NCI-H2227 treated with DMSO at 0.1 percent for 48 hours (cell line): Measurements from ENCODE around the gene PNLIPRP2.

Experiments used
- DNase-seq: peaks from one replicate; lab custom pipeline; 2025; lab: John Stamatoyannopoulos, UW

Gene PNLIPRP2

DNA sequence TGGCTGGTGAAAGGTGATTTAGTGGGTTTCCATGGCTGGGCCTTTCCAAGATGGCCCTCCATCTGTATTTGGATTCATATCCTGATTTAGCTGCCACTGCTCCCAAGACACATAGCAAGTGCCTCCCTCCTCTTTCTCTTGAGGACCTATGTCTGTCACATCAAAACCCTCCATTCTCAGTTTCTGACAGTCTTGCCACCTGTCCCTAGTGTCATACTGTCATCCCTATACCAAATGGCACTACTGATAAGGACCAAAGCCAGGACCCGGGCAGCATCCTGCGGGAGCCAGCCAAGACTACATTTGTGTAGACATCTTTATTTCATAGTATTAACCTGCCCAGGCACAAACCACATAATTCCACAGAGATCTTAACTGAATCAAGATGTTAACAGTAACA is 34.8 kb downstream of the PNLIPRP2 start:
- no peak for DNase-seq

DNA sequence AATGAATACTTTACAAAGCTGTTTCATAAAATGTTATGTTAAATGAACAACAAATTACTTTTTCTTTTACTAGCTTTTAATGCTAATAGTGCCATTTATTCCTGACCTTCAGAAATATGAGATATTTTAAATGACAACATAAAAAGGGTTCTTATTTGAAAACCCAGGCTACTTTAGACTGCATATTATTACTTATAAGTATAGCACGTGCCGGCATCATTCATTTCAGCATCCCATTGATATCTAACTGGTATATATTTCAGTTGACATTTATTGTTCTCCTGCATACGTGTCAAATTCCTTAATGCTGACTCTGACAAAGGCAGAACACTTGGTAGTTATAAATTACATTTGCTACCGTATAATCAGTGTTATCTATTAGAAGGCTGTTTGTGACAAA is 35.3 kb downstream of the PNLIPRP2 start:
- DNase-seq = no peak

DNA sequence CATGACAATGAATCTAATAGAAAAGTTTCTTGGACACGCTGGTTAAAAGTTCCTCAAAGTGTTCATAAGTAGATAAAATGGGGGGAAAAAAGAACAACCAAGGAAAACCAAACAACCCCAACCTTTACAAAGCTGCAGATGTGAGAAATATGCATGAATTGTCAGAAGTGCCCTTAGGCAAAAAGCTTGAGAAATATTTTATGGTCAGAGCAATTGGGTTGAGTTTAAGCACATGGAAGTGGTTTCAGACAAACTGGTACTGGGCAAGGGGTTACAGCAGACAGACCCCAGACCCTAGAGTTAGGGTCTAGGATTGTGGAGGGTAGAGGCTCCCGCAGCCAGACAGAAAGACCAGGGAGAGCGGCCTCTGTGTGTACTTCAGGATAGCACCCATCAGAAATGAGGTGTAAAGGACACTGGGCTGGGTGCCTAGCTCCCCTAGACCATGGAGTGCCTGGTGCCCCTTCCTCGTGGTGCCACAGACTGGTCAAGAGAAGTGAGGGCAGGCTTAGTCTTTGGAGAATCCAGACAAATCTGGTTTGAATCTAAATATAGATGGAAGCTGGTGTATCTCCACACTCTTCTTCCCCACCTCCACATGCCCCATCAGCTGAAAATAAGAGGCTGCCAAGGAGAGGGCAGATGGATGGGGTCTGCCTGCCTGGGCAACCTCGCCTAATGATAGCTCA is 37.3 kb downstream of the PNLIPRP2 start:
- DNase-seq = no peak

DNA sequence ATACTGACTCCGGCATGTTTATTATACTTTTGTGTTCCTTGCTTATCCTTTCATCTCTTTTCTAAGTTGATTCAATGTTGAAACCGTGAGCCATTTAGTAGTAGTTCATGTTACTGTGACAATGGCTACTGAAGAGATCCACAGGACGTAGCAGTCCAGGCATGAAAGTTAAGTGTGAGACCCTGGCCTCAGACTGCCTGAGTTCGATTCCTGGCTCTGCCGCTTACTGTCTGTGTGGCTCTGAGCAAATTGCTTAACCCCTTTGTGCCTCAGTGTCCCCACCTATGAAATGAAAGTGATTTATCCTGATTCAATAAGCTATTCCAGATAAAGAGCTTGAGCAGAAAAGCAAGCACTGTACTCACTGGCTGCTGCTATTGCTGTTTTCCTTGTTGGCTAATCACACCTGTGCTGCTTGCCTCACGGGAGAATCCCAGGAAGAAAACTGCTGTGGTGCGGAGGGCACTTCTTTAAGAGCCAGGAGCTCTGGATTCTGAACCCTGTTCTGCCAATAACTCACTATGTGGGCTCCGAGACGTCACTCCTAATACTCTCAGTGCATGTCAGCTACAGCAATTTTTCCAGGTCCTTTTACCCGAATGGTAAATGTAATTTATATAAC is 38.4 kb downstream of the PNLIPRP2 start:
- no peak for DNase-seq

DNA sequence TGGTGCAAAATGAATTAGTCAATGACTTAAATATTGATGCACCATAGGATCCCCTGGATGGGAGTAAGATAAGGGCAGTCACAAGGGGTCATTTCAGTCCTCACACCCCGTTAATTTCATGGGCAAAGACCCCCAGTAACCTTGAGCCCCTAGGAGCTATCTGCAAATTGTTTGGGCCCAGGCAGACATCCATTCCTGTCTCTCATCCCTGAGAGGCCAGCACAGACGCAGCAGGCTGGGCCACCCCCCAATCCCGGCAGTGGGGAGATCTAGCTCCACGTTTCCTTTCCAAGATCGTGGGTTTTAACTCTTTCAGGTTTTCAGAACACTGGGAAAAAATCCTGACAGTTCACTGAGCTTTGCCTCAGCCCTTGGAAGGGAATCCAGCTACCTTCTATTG is 40.1 kb downstream of the PNLIPRP2 start:
- no peak for DNase-seq

DNA sequence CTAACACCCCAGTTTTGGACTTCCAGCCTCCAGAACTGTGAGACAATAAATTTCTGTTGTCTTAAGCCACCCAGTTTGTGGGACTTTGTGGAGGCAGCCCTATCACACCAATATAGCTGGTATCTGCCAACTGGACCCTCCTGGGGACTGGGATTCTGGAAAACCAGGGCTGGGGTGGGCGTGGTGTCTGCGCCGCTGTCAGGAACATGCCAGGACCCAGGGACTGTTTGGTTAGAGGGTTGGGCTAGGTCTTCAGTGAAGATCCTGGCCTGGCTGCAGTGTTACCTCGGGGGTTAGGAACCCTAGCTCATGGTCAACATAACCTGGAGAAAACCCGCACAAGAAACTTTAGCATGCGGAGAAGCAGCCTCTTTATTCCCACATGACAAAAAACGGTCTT is 42.6 kb downstream of the PNLIPRP2 start:
- DNase-seq = no peak

DNA sequence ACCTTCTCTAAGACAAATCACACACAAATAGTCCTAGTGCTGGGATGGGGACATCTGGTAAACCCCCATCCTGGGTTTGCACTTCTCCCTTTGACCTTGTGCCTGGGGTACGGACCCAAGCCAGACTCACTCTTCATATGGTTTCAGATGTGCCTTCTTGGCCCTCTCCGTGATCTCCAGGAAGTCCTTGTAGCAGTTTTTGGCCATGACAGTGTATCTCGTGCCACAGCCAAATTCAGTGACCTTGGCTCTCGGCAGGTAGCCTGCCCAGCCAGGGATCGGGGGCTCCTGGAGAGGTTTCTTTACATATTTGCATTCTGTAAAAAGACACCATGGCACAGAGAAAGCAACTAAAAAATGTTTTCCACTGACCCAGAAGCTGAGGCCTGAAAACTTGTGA is 43.9 kb downstream of the PNLIPRP2 start:
- DNase-seq = no peak

DNA sequence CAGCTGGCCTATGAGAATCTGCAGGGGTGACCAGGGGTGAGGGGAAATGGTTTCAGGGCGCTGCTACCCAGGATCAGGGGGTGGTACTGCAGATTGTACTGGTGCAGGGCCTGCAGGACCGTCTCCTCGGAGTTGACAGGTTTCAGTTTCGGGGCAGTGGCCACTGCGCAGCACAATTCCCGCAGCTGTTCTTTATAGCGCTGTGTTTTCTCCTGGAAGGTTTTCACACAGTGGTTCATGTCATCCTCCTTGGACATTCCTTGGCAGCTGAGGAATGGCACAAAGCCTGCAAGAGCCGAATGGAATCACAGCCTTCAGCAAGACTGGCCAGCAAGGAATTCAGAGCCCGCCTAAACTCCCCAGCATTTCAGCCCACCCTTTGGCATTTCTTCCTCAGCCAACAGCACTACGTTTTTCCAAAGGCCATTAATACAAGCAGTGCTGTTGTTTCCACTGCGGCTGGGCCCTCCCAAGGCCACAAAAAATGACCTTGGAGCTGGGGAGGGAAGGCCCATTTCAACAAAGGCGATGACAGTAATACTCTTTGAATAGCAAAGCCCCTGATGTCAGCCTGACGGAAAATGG is 44.9 kb downstream of the PNLIPRP2 start:
- peak; percentile 56 for DNase-seq

DNA sequence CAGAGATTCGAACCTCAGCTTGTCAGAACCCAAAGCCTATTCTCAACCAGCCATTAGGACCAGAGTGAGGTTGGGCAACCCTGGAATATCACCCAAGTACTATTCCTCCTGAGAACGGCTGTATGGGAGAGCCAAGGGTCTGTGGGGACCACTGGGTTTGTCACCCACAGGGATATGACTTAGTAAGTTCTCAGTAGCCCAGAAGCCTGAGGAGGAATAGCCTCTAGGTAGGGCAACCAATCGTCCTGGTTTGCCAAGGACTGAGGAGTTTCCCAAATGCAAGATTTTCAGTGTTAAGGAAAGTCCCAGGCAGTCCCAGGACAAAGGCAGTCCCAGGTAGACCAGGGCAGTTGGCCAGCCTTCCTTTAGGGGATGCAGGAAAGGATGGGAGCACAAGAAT is 46.7 kb downstream of the PNLIPRP2 start:
- DNase-seq = no peak

DNA sequence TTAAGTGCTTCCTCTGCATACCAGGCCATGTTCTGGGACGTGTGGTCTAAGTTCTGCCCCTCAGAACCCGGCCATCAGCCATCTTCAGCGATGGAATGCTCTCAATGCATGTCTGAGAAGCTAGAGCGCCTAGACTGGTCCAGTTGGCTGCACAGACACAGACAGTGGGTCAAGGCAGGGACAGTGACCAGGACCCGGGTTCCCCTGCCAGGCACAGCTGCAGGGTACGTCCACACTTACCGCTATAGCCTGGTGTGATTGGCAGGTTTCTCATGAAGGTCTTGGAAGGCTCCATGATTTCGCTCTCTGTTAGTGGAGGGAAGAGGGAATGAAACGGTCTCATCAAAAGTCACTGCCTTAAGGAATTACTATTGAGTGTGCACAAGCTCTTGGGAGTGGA is 47.3 kb downstream of the PNLIPRP2 start:
- no peak for DNase-seq

DNA sequence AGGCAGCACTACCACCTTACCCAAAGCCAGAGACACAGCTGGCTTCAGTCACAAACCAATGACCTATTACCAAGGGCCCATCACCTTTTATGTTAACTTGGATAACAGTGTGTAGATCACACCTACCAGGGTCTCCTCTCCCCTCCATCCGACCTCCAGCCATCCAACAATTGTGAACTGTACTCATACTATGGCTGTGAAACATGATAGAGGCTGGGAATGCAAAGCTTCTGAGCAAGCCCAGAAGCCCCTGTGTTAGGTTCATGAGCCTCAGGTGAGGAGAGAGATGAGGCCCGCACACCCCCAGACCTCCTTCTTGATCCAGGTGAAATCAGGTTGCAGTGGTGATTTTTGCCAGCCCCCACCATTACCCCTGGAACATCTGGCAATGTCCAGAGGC is 47.7 kb downstream of the PNLIPRP2 start:
- no peak for DNase-seq

DNA sequence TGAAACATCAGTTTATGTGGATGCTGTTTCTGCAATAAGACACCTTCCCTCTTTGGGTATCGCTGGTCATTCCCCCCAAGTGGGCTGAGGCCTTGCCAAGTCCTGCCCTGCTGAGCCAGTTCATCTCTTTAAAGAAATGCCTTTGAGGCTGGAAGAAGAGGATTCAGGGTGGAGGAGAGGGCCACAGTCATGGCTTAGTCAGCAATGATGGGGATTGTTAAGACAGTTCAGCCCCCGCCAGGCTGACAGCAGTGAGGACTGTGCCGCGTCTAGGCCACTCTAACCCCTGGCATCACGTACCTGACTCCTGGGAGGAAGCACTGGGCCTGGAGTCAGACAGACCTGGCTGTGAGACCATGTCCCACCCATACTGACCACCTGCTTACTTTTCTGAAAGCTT is 48.3 kb downstream of the PNLIPRP2 start:
- no peak for DNase-seq

DNA sequence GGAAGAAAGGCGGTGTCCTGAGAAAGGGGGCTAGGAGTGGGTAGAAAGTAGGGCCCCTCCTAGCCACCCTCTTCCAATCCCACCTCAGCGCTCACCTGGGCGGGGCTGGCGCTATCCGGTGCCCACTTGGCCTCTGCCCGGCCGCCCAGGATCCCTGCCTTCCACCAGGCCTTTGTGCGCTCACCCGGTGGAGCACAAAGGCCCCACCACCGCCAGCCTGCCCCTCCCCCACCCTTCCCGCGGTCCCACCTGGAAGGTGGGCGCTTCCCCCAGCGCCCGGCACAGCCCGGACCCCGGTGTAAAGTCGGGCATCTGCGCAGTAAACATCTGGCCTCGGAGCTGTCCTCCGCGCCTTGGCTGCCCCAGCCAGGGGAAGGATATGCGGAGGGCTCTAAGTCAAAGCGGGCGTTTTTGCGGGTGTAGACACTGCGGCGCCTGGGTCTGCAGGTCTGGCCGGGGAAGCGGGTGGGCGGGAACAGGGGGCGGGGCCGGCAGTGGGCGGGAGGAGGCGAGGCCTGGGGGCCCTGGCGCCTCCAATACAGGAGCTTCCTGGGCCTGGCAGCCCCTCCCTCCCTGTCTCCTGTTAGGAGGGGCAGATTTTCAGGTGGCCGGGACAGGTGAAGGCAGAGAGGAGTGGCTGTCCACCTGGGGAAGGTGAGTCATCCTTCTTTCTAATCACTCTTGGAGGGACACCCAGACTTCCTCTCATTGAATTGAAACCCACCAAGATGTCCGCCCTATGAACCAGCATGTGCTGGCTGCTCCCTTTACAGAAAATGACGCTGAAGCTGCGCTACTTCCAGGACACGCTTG is 49.3 kb downstream of the PNLIPRP2 start:
- DNase-seq = peak; percentile 22

DNA sequence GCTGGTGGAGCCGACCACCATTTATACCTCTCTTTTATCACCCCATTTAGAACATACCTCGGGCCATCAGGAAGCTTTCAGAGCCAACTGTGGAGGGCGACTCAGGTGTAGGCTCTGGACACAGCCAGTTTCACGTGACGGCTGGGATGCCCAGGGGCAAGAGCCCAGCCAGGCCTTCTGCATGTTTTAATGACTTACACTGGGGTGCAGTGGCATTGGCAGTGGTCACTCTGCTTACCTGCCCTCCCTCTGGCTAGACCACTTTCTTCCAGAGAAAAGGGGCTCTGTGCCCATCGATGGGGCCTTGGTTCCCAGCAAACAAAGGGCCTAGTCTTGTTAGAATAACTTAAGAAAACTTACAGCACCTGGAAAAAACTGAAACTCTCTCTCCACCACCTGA is 50.0 kb downstream of the PNLIPRP2 start:
- no peak for DNase-seq

DNA sequence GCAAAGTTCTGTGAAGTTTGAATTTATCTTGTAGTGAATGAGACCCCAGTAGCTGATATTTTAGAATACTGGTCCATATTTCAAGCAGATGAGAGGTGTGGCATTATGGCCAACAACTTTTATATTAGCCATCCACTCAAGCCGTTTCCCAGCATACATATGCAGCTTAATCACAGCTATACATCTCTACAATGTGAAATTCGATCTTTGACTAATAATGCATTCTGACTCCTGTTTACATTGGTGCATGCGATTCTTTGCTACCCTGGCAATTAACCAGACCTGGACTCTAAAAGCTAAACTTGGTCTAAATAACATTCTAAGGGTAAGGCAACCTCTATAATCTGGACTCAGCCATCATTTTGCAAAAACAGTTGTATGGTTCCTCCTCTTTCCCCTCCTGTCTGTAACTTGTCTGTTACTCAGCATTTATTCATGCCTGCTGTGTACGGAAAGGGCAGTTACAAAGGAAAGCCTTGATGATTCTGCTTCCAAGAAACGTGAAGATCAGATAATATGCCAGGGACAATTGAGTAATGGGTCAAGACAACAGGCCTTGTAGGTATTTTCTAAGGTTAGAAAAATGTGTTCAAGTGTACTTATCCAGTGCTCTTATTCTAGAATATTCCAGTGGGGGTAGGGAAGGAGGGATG is 50.6 kb downstream of the PNLIPRP2 start:
- DNase-seq = no peak

DNA sequence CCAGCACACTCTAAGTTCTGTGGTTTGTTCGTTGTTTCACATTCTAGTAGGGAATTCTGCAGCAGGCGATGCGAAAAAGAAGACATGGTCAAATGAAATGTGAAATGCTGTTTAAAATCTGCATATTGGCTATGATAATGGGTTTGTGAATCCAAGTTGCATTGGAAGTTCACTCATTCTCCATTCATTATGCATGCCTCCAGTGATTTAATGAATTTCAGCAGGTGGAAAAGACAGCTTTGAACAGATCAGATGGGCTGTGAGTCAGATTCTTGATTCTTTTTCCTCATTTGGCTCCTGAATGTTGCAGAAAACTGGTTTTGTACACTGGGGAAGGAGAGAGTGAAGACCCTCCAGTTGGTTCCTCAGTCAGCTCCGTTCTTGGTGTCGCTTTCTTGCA is 52.1 kb downstream of the PNLIPRP2 start:
- no peak for DNase-seq

DNA sequence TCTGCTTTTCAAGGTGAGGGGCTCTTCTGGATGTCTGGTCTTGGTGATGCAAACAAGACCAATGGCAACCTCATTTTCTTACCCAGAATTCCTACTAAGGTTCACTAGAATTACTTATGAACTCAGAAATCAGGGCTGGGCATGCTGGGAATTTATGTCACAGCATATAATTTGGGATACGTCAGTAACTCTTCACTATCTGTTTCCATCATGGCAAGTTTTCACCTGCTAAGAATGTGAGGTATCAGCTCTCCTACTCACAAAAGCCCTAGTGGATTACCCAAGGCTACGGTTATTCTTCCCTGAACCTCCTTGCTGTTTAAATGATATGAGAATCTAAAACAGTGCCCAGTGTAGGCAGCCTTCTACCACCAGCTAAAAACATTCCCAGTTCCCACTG is 53.1 kb downstream of the PNLIPRP2 start:
- no peak for DNase-seq

DNA sequence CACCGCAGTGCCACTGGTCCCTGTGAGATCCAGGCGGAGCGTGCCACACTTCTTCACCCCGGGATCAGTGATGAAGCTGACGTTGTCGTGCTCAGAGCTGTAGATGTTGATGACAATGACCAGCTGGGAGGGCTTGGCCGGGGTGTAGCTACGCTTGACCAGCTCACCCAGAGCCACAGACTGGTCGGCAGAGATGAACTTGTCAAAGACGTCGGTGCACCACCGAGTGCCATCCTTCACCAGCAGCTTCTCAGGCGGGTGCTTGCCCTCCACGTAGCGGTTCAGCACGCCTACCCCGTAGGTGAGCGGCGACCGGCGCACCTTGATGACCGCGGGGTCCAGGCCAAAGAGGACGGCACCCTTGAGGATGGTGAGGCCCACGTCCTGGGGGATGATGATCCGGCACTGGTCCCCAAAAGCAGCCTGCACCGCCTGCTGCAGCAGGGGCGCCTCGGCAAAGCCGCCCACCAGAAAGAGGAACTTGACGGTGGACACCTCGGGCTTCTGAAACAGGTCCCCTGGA is 54.2 kb downstream of the PNLIPRP2 start:
- no peak for DNase-seq

DNA sequence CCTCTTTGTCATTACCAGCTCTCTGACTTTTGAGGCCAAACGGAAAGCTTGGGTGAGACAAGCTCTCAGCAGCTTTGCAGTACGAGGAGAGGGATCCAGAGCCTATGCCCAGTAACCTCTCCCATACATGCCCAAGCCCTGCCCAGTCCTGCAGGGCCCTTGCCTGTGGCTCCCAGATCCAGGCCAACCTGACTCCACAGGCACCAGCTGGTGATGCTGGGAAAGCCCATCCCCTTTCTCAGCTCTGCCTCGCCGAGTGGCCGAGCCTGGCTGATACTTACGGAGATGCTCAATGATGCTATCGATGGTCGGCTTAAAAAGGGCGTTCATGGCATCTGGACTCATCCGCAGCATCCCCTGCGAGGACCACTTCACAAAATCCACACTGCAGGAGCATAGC is 55.4 kb downstream of the PNLIPRP2 start:
- no peak for DNase-seq

DNA sequence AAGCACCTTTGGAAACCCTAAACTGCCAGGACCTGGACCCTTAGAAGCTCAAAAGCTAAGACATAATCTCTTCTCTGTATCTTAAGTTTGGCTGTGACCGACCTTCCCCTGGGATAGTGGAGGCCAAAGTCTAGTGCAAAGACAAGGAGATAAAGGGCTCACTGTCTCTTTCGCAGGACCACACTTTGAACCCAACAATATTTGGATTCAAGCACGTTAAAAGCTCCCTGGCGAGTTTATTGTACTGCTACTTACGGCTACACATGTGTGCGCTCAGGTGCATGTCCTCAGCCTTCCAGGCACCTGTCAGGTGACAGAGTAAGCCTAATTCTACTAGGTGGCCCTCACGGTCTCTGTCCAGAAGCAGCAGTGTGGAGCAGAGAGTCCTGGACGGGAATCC is 55.9 kb downstream of the PNLIPRP2 start:
- DNase-seq = no peak

DNA sequence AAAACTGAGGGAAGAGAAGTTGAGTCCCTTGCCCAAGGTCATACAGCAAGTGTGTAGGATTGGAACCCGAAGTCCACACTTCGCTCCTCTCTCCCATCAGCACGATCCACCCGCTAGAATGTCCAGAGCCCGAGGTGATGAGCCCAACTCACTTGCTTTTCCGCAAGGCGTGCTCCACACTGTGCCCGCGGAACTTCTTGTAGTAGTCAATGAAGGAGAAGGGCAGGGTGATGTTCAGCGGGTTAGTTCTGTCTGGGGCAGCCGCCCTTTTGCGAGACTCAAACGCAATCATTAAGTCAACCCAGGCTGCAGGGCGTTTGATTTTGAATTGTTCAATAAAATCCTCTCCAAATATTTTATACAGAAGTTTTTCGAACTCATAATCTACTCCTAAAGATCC is 58.6 kb downstream of the PNLIPRP2 start:
- no peak for DNase-seq

DNA sequence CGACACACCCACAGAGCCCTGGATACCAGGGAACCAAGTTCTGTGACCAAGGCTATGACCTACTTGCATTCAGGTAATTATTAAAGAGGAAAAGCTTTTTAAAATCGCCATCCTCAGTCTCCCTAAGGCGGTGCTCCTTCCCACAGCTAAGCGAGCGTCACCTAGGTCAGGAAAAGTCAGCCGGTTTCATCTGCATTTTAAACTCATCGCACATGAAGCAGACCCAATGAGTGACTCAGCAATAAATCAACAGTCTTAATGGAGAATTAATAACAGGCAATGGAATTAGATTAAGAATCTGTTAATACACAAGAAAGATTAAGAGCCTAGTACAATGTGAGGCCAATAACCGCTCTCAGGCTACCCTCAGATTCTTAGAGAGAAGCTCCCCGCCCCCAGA is 62.4 kb downstream of the PNLIPRP2 start:
- no peak for DNase-seq
